Stimulated activated CD4-positive, alpha-beta T cell treated with anti-CD3 and anti-CD28 coated beads, Interleukin-12 subunit alpha, Interleukin-12 subunit beta, amount 100 ng/mL, for 48 hours (primary cell): ENCODE data around the gene E2F4.

Source experiments
- DNase-seq, 3 donors: peaks; one replicate each; pipeline ENCODE4 v3.0.0-alpha.2; 2020; ENCODE audit warnings: low read depth in 2 of 3, low spot score in 1 of 3

The E2F4 gene, protein sequence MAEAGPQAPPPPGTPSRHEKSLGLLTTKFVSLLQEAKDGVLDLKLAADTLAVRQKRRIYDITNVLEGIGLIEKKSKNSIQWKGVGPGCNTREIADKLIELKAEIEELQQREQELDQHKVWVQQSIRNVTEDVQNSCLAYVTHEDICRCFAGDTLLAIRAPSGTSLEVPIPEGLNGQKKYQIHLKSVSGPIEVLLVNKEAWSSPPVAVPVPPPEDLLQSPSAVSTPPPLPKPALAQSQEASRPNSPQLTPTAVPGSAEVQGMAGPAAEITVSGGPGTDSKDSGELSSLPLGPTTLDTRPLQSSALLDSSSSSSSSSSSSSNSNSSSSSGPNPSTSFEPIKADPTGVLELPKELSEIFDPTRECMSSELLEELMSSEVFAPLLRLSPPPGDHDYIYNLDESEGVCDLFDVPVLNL

DNA sequence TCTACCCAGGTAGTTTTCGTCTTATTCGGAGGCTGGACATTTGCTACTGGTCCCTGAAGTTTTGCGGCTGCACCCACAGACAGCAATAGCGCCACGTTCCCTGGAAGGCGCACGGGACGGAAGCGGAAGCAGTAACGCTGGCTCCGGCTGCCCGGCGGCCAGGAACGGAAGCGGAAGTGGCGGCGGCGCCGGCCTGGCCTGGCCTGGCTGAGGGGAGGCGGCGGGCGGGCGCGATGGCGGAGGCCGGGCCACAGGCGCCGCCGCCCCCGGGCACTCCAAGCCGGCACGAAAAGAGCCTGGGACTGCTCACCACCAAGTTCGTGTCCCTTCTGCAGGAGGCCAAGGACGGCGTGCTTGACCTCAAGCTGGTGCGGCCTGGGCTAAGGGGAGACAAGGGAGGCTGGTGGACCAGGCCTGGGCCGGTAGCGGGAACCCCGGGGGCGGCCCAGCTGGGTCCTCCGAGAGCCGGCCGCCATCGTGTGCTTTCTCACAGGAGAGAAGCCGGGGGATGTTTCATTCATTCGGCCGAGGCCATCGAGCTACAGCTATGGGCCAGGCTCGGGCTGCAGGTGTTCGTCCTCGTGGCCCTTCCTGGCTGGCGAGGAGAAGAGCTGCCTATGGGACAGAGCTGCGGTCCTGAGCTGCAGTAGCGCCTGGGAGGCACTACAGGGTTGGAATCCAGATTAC is at the start of gene E2F4:
E2F4 (plus strand) TSS at position 161 of the 687 bp plus-strand sequence; CDS start at position 234, 73 bp downstream.
- DNase-seq: peak; percentile 85 to 87 (median 86)

DNA sequence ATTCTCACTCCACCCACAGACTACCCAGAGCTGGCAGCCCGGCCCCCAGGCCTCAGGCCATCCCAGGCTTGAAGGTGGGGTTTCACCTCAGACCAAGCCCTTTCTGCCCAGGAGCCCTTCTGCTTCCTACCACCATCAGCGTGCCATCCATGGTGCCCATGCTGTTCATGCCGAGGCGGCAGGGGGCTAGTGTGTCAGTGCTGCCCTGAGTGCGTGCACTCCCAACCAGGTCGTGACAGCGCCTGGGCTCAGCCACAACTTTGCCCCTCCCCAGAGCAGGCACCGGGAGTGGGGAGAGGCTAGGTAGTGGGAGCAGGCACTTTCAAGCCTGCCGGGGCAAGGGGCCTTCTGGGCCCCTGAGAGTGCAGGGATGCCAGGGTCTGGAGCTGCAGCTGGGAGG is 49.6 kb upstream of the E2F4 start:
- no peak for DNase-seq

DNA sequence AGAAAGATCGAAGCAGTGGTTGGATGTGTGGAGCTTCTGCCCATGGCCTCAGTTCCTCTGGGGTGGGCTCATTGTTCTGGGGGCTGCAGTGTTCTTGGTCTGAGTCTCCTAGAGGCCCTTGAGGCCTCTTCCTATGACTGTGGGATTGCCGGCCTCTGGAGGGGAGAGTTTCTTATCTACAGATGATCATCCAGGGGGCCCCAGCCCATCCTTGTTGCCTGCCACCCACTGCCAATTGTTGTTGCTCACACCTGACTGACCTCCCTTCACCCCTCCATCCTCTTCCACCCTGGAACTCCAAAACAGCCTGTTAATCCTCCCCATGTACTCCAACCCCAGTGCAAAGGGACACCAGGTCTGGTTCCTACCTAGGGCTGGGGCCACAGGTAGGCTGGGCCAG is 47.0 kb upstream of the E2F4 start:
- DNase-seq: no peak

DNA sequence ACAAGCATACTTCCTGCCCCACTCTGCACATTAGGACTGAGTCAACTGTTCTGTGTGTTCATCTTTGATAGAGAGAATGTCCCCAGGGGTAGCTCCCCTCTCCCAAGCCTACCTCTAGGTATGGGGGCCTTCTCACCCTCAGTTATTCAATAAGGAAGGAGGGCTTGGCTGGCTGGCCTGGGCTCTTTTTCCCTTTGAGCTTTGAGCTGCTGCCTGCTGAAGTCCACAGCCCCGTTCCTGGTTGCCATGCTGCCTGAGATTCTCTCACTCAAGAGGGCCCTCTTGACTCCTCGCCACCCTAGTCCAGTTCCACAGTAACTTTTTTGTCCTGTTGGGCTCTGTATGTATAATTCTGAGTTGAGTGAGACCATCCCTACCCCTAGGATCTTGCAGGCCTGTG is 46.2 kb upstream of the E2F4 start:
- DNase-seq: no peak

DNA sequence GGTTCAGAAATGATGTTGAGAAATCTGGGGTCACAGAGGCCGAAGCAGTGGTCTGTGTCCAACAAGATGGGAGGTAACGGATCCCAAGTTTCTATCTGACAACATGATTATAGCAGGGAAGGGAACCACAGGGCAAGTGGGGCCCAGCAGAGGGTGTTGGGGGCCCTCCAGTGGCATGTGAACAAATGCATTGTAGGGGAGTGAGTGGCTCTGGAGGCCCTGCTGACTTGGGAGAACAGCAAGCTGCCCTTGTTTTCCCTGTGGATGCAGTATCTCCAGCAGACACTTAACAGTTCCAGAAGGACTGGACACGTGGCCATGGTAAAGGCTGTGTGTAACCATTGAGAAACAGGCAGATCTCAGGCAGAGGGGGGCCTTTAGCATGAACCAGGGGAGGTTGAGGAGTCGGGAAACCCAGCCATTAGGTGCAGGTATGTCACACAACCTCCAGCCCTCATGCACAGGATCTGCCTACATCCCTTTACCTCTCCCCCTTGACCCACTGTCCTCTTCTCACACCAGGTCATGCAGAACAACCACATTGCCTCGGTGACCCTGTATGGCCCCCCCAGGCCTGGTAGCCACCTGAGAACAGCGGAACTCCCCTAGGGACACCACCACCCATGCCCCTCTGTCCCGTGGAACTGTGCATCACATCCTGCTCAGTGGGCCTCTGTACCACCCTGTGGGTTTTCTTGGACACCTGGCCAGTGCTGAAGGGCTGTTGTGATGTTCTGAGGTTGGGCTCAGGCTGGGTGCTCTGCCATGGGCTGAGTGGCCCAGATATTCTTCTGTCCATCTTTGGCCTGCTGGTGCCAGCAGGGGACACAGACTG is 45.2 kb upstream of the E2F4 start:
- DNase-seq: no peak

DNA sequence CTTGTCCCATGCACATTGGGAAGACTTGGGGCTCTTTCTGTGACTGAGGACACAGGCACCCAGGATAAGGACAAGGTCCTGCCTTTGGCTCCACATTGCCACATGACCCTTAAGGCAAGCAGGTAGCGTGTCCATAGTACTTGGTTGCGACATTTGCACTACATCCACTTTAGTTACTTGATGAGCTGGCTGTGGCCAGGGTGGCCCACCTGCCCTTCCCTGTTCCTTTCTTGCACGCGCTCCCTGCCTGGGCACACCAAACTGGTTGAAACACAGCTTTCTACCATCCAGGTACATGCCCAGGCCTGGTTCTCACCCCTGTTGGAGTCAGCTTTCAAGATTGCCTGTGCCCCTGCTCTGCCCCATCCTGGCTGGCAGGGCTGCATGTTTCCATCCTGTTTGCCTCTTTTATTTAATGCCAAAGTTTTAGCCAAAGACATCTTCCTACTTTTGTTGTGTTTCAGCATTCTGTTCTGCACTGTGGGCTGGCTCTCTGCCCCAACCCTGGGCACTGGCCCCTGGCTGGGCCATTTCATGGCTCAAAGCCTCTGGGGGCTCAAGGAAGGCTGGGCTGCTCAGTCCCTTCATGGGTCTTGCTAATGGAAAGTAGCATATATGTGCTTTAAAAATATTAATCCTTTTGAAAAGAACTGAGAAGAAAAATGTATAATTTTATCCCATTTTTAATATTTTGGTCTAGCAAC is 44.4 kb upstream of the E2F4 start:
- no peak for DNase-seq

DNA sequence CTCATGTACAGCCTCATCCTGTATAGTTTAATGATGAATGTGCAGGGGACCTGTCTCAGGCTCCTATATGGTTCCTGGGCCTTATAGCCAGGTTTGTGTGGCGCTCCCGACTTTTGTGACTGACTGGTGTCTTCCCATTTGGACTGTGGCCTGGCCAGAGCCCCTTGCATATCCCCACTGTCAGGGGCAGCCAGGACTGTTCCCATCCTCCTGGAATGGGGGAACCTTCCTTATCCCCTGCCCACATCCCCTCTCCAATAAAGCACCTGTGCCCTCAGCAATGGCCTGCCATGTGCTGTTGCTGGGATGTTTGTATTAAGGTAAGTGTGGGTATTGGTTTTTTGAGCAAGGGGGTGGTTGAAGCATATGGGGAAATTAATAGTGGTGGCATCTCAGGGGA is 43.7 kb upstream of the E2F4 start:
- DNase-seq: no peak

DNA sequence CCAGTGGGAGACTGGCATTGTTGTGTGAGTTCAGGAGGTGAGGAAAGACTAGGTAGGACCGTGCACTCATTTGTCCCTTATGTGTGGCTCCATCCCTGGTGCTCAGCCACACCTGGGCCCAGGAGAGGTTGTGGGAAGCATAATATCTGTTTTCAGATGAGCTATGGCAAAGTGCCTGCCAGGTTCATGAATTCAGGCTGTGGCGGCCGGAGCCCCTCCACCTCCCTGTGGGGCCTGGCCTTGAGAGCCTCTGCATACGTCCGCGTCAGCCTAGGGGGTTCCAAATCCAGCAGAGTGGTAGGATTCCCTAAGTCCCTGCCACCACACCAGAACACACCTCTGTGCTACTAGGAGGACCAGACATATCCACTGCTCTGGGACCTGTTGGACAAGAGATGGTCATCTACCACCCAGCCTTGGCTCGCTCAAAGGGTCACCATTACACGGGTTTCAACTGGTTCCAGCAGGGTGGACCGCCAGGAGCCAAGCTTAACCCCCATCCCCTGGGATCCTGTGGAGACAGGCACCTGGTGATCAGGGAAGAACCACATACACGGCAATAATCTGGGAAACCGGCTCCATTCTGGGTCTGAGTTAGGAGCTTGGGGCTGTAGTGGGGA is 43.2 kb upstream of the E2F4 start:
- no peak for DNase-seq

DNA sequence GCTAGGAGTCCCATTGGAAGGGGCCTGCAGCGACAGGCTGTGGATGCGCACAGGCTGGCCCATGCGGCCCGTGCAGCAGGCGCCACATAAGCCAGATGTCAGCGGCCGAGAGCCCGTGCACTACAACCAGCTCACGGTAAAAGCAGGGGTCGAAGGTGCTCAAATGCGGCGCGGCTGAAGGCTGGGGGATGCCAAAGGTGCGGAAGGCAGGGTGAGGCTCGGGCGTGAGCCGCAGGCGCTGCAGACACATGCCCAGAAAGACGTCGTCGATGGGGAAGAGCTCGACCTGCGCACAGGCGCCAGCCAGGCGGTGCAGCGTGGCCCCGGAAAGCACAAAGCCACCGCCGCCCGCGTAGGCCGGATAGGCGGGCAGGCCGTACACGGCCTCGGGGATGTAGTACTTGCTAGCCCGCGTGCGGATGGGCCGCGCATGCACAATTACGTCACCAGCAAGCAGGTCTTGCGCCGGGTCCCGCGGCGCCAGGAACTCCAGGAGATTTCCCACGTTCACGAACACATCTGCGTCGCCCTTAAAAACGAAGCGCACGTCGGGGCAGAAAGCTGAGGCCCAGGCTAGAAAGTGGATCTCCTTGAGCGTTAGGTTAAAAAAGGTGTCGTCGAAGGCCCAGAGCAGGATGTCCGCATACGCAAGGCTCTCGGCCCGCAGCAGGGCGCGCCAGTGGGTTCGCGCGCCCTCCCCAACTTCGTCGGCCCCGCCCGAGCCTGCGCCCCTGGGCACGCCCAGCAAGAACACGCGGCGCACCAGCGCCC is 42.5 kb upstream of the E2F4 start:
- DNase-seq: no peak

DNA sequence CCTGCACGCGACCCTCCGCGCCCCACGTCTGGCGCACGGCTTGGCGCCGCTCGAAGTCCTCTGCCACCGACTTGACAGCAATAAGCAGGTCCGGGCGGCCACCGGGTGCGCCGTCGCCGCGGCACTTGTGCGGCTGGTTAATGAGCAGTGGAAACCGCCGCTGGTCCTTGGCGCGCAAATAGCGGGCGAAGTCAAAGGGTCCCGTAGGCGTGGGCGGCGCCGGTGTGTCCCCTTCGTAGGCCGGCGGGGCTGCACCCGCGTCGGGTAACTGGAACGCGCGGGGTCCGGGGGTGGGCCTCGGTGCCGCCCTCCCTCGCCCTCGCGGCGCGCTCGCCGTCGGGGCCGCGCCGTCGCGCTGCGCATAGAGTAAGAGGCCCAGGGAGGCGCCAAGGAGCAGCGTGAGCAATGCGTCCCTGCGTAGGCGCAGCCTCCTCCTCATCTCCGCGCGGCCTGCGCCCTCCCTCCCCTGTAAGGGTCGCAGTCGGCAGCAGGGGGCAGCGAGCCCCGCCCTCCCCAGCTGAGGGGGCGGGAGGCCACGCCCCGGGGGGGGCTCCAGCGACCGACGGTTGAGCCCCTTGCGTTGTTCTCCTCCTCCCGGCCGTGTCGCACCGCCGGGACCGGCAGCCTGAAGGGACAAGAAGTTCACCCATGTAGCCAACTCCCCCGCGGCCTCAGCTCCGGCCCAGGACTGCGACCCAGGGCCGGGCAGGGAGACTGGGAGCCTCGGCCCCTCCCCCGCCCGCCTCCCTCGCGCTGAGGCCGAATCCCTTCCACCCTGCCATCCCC is 41.7 kb upstream of the E2F4 start:
- DNase-seq: no peak

DNA sequence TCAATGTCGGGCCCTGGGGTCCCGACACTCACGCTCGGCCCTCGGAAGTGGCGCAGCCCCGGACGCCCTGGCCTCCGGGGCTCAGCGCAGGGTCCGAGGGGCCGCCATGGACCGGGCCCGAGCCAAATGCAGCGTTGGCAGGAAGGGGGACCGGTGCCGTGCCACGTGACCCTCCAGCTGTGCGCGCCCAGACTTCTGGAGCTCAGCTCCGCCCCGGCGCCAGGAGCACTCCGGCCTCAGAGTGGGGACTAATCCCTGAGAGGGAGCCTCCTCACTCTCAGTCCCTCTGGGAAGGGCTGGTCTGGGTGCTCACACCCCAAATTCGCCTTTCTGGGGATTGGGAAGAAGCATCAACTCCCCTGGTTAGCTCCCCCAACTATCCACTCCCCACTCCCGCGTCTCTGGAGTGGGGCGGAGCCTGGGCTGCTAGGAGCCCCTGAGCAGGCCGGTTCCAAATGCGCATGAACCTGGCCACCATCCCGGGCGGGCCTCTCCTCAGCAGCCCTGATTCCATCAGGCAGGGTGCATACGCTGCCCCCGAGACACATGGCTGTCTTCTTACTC is 41.0 kb upstream of the E2F4 start, which contains the start of gene B3GNT9:
B3GNT9 (minus strand) TSS at position 166 of the 564 bp plus-strand sequence. CDS start 513 bp downstream, outside the sequence.
- DNase-seq: no peak

DNA sequence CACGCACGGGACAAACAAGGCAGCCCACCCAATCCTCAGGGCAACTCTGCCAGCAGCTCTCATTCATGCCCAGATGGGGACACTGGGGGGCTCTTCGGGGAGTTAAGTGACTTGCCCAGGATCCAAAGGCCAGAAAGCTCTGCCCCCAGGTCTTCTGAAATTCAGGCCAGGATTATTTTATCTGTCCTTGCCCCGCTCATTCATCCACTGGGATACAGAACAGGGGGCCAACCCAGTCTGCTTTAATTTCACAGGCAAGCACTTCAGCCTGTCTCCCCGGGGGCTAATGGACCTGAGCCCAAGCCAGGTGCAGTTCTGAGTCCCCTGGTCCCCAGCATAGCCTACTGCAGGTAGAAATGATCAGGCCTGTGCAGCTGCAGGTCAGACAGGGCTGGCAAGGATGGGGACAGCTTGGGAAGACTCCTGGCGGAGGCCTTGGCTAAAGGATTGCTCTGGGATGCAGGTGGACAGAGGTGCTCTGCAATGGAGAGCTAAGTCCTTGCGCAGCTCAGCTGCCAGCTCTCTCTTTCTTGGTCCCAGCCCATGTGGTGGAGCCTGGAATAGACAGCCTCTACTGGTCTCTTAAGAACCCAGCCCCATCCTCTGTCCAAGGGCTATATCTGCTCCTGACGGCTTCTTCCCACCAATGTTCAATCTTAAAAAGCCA is 40.4 kb upstream of the E2F4 start:
- no peak for DNase-seq

DNA sequence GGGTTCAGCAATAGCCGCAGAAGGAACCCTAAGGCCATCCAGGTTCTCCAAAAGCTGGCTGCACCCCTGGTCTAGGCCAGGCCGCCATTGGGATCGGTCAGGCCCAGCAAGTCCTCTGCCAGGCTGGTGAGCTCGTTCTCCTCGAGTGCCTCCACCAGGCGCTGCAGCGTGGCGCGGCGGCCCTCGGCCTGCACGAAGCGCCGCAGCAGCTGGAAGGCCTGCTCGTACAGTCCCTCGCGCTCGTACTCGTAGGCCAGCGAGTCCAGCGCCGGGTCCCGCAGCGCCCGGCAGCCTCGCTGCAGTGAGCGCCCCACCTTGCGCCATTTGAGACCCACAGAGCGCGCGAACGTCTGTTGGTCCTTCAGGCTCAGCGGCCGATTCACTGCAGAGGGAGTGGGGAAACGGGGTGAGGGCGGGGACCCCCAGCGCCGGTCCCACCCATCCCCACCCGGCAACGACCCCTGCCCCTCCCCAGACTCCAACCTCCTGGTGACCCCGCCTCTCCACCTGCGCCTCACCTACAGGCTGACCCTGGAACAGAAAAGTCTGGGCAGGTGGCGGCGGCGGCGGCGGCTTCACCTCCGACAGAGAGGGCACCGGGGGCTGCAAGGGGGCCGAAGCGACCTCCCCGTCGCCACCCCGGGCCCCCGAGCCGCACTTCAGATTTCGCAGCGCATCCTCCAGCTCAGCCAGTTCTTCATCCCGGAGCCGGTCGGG is 37.2 kb upstream of the E2F4 start:
- DNase-seq: no peak

DNA sequence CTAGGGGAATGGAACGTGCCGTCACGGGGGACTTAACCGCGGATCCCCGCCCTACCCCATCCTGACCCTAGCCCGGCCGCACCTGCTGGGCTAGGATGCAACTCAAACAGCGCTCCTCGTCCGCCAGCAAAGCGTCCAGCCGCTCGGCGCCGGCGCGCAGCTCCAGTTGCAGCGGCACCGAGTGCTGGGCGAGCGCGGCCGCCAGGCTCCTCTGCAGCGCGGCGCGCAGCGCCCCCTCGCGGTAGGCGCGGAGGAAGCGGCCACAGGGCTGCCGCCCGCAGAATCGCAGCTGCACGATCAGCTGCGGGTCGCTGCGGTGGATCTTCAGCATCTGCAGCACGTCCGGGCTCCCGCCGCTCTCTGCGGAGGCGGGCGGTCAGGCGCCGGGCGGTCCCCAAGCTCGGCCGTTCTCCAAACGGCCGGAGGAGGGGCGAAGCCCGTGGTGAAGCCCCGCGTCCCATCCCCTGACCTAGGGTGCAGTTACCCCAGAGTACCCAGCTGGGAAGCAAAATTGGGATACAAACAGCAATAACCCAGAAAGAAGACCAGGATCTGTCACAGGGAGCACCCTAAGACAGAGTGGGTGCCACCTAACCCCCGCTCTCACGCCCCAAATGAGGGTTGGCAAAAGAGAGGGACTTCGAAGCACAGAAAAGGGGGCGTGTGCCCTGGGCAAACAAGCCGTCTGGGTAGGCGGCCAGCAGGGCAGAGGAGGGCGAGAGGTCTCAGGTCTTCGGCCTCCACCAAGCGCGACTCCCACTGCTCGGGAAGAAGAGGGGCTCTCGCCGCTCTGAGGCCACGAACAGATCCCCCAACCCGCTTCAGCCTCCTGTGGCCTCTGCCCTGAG is 36.4 kb upstream of the E2F4 start:
- peak in 2 of 3 donors; percentile 69 to 78 for DNase-seq

DNA sequence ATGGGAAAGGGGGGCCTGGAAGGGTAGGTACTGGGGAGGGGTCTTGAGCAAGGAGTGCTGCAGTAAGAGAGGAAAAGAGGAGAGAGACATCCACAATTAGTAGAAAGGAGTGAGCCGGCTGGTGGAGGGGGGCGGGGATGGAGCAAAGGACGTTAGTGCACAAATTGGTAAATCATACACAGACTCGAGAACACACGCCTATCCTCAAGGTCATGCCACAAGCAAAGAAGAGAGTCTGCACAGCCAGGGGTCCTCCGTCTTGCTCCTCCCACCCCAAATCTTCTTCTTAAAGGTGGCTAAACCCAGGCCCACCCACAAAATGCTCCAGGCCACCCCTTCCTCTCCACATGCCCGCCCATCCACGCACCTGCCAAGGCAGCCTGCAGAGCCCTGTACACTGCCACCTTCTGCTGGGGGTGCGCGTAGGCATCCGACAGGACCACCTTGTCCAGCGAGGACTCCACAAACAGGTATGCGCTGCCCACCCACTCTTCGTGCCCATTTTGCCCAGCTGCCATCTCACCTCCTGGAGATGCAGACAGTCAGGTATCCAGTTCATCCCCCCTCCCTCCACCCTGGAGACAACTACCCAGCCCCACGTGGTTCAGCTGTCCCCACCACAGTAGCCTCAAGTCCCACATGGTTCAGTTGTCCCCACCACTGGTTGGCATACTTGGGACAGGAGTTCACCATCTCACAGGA is 35.7 kb upstream of the E2F4 start:
- DNase-seq: no peak
